Colon (tissue), 2 donors: ENCODE results near the gene CLCN1.
"Not testable (repeated sequence)": the region's sequence is repeated elsewhere in the genome, so short reads cannot be mapped to it uniquely, and the experiment has no call there.

Experiments used
- FAIRE-seq: peaks from 2 replicates; lab custom pipeline; 2012; peaks lifted over from hg19 to GRCh38; lab: Jason Lieb, UNC
- donor health status: control.
- donor health status: control.

CLCN1 gene

GRCh38 chr7:143387156-143387975 lies 71.5 kb downstream of the CLCN1 start:
- no peak for FAIRE-seq

- no peak for FAIRE-seq
Observed at GRCh38 chr7:143388051-143388450, 72.1 kb downstream of the CLCN1 start.

- FAIRE-seq = no peak
Observed at GRCh38 chr7:143388491-143389101, 72.7 kb downstream of the CLCN1 start.

- no peak for FAIRE-seq
Observed at GRCh38 chr7:143389316-143390103, 73.6 kb downstream of the CLCN1 start.

- FAIRE-seq = no peak
Observed at GRCh38 chr7:143390104-143390772, 74.3 kb downstream of the CLCN1 start.

GRCh38 chr7:143390773-143391317 lies 74.9 kb downstream of the CLCN1 start:
- no peak for FAIRE-seq

GRCh38 chr7:143391462-143392404 lies 75.8 kb downstream of the CLCN1 start:
- FAIRE-seq = no peak

GRCh38 chr7:143392427-143392826 lies 76.5 kb downstream of the CLCN1 start:
- FAIRE-seq = not testable (repeated sequence)

GRCh38 chr7:143392875-143393266 lies 77.0 kb downstream of the CLCN1 start:
- no peak for FAIRE-seq

GRCh38 chr7:143393267-143394041 lies 77.5 kb downstream of the CLCN1 start:
- FAIRE-seq = no peak

GRCh38 chr7:143394068-143394467 lies 78.2 kb downstream of the CLCN1 start:
- FAIRE-seq = no peak

- no peak for FAIRE-seq
Observed at GRCh38 chr7:143394777-143395176, 78.9 kb downstream of the CLCN1 start.

- no peak for FAIRE-seq
Observed at GRCh38 chr7:143395187-143396149, 79.6 kb downstream of the CLCN1 start.

GRCh38 chr7:143396182-143396581 lies 80.3 kb downstream of the CLCN1 start:
- no peak for FAIRE-seq

GRCh38 chr7:143396625-143397556 lies 81.0 kb downstream of the CLCN1 start:
- no peak for FAIRE-seq

- FAIRE-seq = no peak
Observed at GRCh38 chr7:143397710-143398530, 82.0 kb downstream of the CLCN1 start.

GRCh38 chr7:143398616-143399015 lies 82.7 kb downstream of the CLCN1 start:
- no peak for FAIRE-seq
